GM21423 (cell line): ENCODE measurements around the gene GPR42.

ENCODE experiments used
- ATAC-seq: cut with Tn5 transposase; IDR thresholded peaks from one replicate; pipeline ENCODE4 v1.9.1; 2021; ENCODE audit warnings: mild to moderate bottlenecking, moderate library complexity; ENCODE audit not compliant: unreplicated experiment

The GPR42 gene

GRCh38 chr19:35417713-35418534 lies 47.1 kb downstream of the GPR42 start:
- no peak for ATAC-seq

DNA sequence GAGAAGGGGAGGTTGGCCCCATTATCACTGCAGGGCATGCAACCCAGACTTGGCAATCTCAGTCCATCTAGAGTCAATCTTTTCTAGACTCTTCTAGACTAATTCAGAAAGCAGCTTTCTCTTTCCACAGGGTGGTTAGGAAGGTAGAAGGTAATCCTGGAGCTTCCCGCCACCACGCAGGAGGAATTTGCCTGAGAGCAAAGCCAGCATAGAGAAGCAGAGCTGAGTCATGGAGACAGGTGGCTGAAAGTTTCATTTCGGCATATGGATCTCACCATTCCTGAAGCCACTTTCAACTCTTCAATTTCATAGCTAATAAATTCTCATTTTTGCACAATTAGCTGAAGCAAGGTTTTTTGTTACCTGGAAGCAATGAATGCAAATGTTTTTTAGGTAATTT lies 48.2 kb downstream of the GPR42 start:
- ATAC-seq = no peak

GRCh38 chr19:35419805-35420204 lies 48.9 kb downstream of the GPR42 start:
- ATAC-seq = no peak

- ATAC-seq = no peak
Measured at GRCh38 chr19:35421362-35421761, 50.5 kb downstream of the GPR42 start.
